DMS79 treated with DMSO at 0.1 percent for 48 hours (cell line): Measurements from ENCODE around the gene PLPPR1.
"Not testable (repeated sequence)": the region's sequence is repeated elsewhere in the genome, so short reads cannot be mapped to it uniquely, and the experiment has no call there.

ENCODE experiments used
- DNase-seq: peaks from one replicate; lab custom pipeline; 2025; lab: John Stamatoyannopoulos, UW

Gene PLPPR1

DNA sequence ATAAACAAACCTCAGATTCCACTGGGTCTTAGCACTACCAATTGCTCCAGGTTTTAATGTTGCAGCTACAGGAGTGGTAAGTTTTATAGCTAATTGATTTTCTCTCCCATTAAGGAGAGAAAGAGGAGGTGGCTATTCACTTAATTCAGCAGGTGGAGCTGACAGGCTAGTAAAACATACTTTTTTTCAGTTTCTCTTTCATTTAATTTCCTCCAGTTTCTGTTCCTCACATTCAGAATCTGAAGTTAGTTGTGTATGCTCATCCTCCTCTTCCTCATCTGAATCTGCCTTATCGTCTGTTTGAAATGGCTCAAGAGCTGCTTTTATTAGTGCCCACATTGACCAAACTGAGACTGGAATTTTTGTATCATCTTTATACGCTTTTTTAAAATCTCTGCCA lies 98.0 kb downstream of the PLPPR1 start:
- DNase-seq: no peak

GRCh38 chr9:101127369-101127768 lies 98.8 kb downstream of the PLPPR1 start:
- not testable (repeated sequence) for DNase-seq

GRCh38 chr9:101128623-101129022 lies 100.1 kb downstream of the PLPPR1 start:
- no peak for DNase-seq

DNA sequence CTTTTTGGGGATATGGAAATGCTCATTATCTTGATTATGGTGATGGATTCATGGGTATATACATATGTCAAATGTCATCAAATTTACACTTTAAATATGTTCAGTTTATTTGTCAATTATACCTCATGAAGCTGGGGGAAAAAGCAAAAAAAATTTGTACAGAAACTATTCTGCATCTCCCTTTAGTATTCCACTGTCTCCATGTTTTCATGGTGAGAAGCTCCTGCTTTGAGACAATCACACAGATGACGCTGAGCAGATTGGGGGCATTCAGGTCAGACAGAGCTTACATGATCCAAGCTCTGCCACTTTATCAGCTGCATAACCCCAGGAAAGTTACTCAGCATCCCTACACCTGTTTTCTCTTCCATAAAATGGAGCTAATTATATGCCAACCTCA lies 101.5 kb downstream of the PLPPR1 start:
- no peak for DNase-seq

GRCh38 chr9:101131326-101131725 lies 102.8 kb downstream of the PLPPR1 start:
- DNase-seq: no peak

GRCh38 chr9:101132801-101133200 lies 104.3 kb downstream of the PLPPR1 start:
- no peak for DNase-seq

DNA sequence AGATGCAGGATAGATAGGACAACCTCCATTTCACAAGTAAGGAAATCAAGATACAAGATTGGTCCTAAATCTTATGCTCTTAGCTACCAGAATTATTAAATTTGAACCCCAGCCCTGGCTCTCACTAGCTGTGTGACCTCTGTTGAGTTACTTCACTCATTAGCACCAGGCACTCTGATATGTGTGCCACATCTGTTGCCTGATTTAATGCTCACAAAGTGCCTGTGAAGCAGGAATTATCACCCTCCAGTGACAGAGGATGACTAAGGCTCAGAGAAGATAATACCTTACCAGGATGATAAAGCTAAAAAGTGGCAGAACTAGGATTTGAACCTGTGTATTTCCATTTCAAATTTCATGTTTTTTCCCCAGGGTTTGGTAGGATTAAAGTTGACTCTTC lies 110.0 kb downstream of the PLPPR1 start:
- no peak for DNase-seq

- no peak for DNase-seq
Measured at GRCh38 chr9:101139082-101139481, 110.6 kb downstream of the PLPPR1 start.

DNA sequence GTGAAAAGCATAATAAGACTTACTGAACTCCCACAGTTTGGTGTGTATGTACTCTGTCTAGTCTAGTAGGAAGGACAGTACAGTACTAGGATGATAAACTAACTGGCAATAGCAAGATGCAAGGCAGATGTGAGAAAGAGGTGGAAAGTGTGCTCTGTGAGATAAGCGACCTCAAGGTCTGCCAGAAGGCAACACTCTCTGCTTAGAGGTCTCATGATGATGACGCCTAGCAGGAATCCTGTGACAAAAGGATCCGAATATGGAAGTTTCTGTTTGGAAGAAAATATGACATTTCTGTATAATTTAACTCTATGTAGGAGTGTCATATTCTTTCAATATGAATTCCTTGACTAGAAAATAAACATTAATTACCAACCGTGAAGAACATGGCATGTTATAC lies 112.2 kb downstream of the PLPPR1 start:
- DNase-seq: no peak

GRCh38 chr9:101146508-101146907 lies 118.0 kb downstream of the PLPPR1 start:
- DNase-seq: no peak

DNA sequence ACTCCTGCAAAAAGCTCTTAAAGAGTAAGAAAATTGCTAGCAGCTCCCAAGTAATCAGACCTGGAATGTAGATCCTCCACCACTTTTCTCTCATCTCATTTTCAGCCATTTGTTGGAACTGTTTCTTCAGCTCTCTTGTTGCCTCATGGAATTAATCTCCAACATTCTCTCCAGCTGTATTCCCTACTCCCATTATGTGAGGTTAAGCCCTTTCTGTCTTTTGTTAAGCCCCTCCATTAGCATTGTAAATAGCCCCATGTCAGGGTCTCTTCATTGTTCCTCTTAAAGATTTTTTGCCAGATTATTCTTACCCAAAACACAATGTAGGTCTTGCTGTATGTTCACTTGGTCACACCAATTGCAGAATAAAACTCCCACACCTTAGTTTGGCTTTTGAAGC lies 119.8 kb downstream of the PLPPR1 start:
- no peak for DNase-seq

- DNase-seq: no peak
Measured at GRCh38 chr9:101158361-101158760, 129.8 kb downstream of the PLPPR1 start.

- no peak for DNase-seq
Measured at GRCh38 chr9:101162231-101162630, 133.7 kb downstream of the PLPPR1 start.

DNA sequence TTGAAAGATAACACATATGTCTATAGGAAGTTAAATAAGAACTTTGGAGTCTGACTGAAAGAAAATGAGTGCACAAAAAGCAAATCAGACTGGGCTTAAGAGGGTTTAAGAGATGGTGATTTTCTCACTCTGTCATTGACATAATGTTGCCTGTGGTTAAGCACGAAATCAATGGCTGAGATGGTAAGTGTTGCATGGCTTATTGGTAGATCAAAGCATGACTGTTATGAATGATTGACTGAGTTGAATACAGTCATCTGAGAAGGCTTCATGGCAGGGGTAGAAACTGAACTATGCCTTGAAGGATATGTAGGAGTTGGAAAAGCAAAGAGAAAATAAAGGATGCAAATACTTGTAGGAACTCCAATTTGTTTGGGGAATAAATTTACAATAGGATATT lies 136.6 kb downstream of the PLPPR1 start:
- DNase-seq: no peak

- no peak for DNase-seq
Measured at GRCh38 chr9:101167490-101168134, 139.1 kb downstream of the PLPPR1 start.

DNA sequence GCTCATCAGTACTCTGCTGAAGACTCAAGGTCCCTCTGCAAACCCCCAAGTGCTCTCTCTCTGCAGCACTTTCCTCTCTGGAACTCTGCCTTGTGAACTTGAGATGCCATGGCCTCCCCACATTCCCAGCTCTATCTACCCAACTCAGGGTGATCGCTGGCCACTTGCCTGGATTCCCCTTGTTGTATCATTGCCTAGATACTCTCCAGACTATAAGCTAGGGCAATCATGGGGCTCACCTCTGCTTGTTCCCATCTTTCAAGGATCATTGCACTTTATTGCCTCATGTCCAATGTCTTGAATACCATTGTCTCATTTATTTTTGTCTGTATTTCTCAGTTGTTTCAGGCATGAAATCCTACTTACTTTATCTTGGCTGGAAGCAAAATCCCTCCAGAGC lies 144.1 kb downstream of the PLPPR1 start:
- no peak for DNase-seq

DNA sequence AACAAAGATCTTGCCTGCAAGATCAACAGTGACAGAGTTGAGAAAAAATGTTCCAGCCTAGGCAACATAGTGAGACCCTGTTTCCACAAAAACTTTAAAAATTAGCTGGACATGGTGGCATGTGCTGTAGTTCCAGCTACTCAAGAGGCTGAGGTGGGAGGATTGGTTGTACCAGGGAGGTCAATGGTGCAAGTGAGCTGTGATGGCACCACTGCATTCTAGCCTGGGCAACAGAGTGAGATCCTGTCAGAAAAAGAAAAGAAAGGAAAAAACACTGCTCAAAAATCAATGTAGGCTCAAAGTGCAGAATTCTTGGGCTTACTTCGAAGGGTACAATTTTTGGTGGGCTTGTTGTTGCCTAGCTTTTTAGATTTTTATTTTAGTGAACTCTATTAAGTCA lies 145.4 kb downstream of the PLPPR1 start:
- no peak for DNase-seq

- no peak for DNase-seq
Measured at GRCh38 chr9:101176384-101176783, 147.9 kb downstream of the PLPPR1 start.

DNA sequence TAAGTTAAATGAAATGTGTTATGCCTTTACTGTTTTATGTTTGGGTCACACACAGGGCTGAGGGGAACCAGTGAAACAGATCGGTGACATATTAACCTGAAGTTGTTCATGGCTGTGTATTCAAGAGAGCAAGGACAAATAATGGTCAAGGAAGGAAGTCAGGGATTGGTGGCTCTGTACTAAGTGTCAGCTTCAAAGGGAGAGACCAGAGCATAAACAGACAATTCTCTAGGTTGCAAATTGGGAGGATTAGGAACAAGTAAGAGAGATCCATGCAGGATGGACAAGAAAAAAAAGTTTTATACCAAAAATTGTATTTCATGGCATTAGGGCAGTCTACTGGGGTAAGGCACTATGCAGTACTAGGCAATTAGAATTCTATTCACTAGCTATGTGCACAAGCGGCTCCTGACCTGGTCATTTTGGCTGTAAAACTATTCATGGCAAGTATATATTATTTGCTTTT lies 156.3 kb downstream of the PLPPR1 start:
- DNase-seq: no peak

DNA sequence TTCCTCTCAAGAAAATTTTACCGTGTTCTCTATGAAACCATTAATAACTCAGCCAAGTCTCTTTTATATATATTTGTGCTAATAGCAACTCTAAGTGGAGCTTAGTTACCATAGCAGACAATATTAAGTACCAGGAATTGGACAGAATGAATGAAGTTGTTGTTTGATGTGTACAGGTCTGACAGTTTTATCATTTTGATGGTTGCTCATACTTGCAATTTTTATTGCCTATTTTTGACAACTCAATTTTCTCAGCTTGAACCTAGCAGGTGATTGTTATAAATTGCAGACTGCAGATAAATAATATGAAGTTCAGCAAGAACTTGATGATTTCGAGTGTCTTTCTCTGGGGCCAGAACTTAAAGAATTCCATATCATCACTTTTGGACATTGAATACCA lies 163.2 kb downstream of the PLPPR1 start:
- DNase-seq: no peak

- no peak for DNase-seq
Measured at GRCh38 chr9:101197026-101197425, 168.5 kb downstream of the PLPPR1 start.

DNA sequence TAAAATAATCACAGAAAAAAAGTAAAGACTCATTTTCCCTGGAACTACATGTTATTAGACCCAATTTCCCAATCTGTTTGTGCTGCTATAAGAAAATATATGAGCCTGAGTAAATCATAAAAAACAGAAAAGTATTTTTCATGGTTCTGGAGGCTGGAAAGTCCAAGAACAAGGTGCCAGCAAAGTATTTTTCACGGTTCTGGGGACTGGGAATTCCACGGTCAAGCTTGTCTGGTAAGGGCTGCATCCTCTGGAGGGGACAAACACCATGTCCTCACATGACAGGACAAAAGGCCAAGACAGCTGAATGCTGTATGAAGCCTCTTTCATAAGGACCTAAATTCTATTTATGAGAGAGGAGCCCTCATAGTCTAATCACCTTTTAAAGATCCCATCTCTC lies 172.3 kb downstream of the PLPPR1 start:
- DNase-seq: no peak

DNA sequence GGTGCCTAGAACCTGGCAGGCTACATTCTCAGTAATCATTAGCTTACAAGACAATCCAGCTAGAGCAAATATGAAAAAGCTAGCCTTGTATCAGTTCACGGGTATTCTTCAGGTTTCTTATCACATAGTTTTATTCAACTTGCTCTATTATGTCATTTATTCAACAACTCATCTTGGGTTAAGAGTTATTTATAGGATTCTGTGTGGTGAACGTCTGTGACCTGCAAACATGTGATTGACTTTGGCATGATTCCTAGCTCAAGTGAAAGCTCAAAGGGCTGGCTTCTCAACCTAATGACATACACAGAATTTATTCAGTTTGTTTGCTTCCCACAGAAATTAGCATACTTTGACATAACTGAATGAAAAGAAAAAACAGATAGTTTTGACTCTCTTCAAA lies 173.1 kb downstream of the PLPPR1 start:
- DNase-seq: no peak

GRCh38 chr9:101209670-101210069 lies 181.1 kb downstream of the PLPPR1 start:
- DNase-seq: no peak

GRCh38 chr9:101212661-101213060 lies 184.1 kb downstream of the PLPPR1 start:
- no peak for DNase-seq
